H9 (cell line): ENCODE data around the gene TRIO. TPM values are rescaled to one million over a fixed set of nuclear protein-coding genes. Genes with fewer than 3 reads are reported as not detected.
"Not testable (repeated sequence)": the region's sequence is repeated elsewhere in the genome, so short reads cannot be mapped to it uniquely, and the experiment has no call there.

Source experiments
- DNase-seq: peaks from one replicate; pipeline ENCODE4 v3.0.0-alpha.2; 2017
- H2AFZ ChIP-seq: one replicate; pipeline ENCODE4 v1.6.1; 2013; ENCODE audit warnings: mild to moderate bottlenecking, low read length, control low read depth, moderate library complexity
- H2AK5ac ChIP-seq: 2 replicates; pipeline ENCODE4 v1.6.1; 2013; ENCODE audit warnings: low read length, control low read depth, mixed read lengths; ENCODE audit not compliant: insufficient read length
- H2BK120ac ChIP-seq: one replicate; pipeline ENCODE4 v1.6.1; 2013; ENCODE audit warnings: low read depth, mild to moderate bottlenecking, low read length, control low read depth, inconsistent platforms; ENCODE audit not compliant: poor library complexity, severe bottlenecking
- H2BK12ac ChIP-seq: 2 replicates; pipeline ENCODE4 v1.6.1; 2013; ENCODE audit warnings: low read length, control low read depth, mixed read lengths, low read depth; ENCODE audit not compliant: insufficient read length
- H2BK15ac ChIP-seq: 2 replicates; pipeline ENCODE4 v1.6.1; 2013; ENCODE audit warnings: low read depth, low read length, control low read depth
- H2BK20ac ChIP-seq: one replicate; pipeline ENCODE4 v1.6.1; 2013; ENCODE audit warnings: low read depth, mild to moderate bottlenecking, low read length, control low read depth, inconsistent platforms; ENCODE audit not compliant: poor library complexity, severe bottlenecking
- H2BK5ac ChIP-seq: 2 replicates; pipeline ENCODE4 v1.6.1; 2013; ENCODE audit warnings: low read length, control low read depth, mixed read lengths; ENCODE audit not compliant: insufficient read length
- H3K14ac ChIP-seq: 2 replicates; pipeline ENCODE4 v1.6.1; 2013; ENCODE audit warnings: low read length, control low read depth; ENCODE audit not compliant: insufficient read depth
- H3K18ac ChIP-seq: 2 replicates; pipeline ENCODE4 v1.6.1; 2013; ENCODE audit warnings: low read depth, mild to moderate bottlenecking, mixed read lengths, low read length, control low read depth; ENCODE audit not compliant: insufficient read length
- H3K23ac ChIP-seq: 2 replicates; pipeline ENCODE4 v1.6.1; 2013; ENCODE audit warnings: low read length, control low read depth, mixed read lengths, low read depth; ENCODE audit not compliant: insufficient read length
- H3K23me2 ChIP-seq: 2 replicates; pipeline ENCODE4 v1.6.1; 2013; ENCODE audit warnings: low read depth, mild to moderate bottlenecking, mixed read lengths, low read length, control low read depth; ENCODE audit not compliant: insufficient read length, poor library complexity, severe bottlenecking
- H3K27ac ChIP-seq: 2 replicates; pipeline ENCODE4 v1.5.1; 2013; ENCODE audit warnings: low read length, control low read depth, mixed read lengths, low read depth; ENCODE audit not compliant: insufficient read length
- H3K27me3 ChIP-seq: 2 replicates; pipeline ENCODE4 v1.6.1; 2013; ENCODE audit warnings: low read length, control low read depth, inconsistent platforms; ENCODE audit not compliant: insufficient read depth
- H3K4ac ChIP-seq: 2 replicates; pipeline ENCODE4 v1.6.1; 2013; ENCODE audit warnings: low read depth, mild to moderate bottlenecking, control low read depth, inconsistent platforms, low read length, moderate library complexity
- H3K4me1 ChIP-seq: 2 replicates; pipeline ENCODE4 v1.6.1; 2013; ENCODE audit warnings: low read length, control low read depth, inconsistent platforms; ENCODE audit not compliant: insufficient read depth
- H3K4me2 ChIP-seq: 2 replicates; pipeline ENCODE4 v1.6.1; 2013; ENCODE audit warnings: low read length, control low read depth, mixed read lengths; ENCODE audit not compliant: insufficient read length, insufficient read depth
- H3K56ac ChIP-seq: 2 replicates; pipeline ENCODE4 v1.6.1; 2013; ENCODE audit warnings: low read depth, mild to moderate bottlenecking, mixed read lengths, low read length, control low read depth; ENCODE audit not compliant: insufficient read length
- H3K79me1 ChIP-seq: 2 replicates; pipeline ENCODE4 v1.6.1; 2013; ENCODE audit warnings: low read depth, mild to moderate bottlenecking, moderate library complexity, low read length, control low read depth, inconsistent platforms; ENCODE audit not compliant: insufficient read depth, poor library complexity, severe bottlenecking
- H3K79me2 ChIP-seq: 2 replicates; pipeline ENCODE4 v1.6.1; 2013; ENCODE audit warnings: low read length, control low read depth, inconsistent platforms; ENCODE audit not compliant: insufficient read depth
- H3K9ac ChIP-seq: 2 replicates; pipeline ENCODE4 v1.6.1; 2013; ENCODE audit warnings: low read length, control low read depth, mixed read lengths; ENCODE audit not compliant: insufficient read length; ENCODE audit errors: extremely low read depth
- H3K9me3 ChIP-seq: one replicate; pipeline ENCODE4 v1.6.1; 2013; ENCODE audit warnings: low read depth, low read length, inconsistent platforms; ENCODE audit not compliant: control insufficient read depth
- H3T11ph ChIP-seq: one replicate; pipeline ENCODE4 v1.6.1; 2013; ENCODE audit warnings: mild to moderate bottlenecking, low read length, control low read depth, inconsistent platforms
- H4K20me1 ChIP-seq: one replicate; pipeline ENCODE4 v1.6.1; 2013; ENCODE audit not compliant: control insufficient read depth, insufficient read length, insufficient read depth
- H4K5ac ChIP-seq: 2 replicates; pipeline ENCODE4 v1.6.1; 2013; ENCODE audit warnings: low read depth, mild to moderate bottlenecking, mixed read lengths, low read length, control low read depth; ENCODE audit not compliant: insufficient read length
- H4K8ac ChIP-seq: replicated peaks from 2 replicates; pipeline ENCODE4 v1.6.1; 2013; ENCODE audit warnings: low read length, control low read depth, mixed read lengths, low read depth; ENCODE audit not compliant: insufficient read length
- H4K91ac ChIP-seq: 2 replicates; pipeline ENCODE4 v1.6.1; 2013; ENCODE audit warnings: low read depth, mild to moderate bottlenecking, moderate library complexity, mixed read lengths, low read length, control low read depth; ENCODE audit not compliant: insufficient read length
- H3K27ac Mint-ChIP-seq, 3 experiments: 2 replicates in 2 of 3; 3 replicates in 1 of 3; pipeline ENCODE4 v1.8.0; 2020 to 2021; ENCODE audit warnings: mixed read lengths in 3 of 3, mild to moderate bottlenecking in 1 of 3, moderate library complexity in 1 of 3
- H3K27me3 Mint-ChIP-seq: 2 replicates; pipeline ENCODE4 v1.8.0; 2021; ENCODE audit warnings: low read depth, mild to moderate bottlenecking, moderate library complexity, mixed read lengths
- H3K36me3 Mint-ChIP-seq, 3 experiments: 2 replicates in 2 of 3; 3 replicates in 1 of 3; pipeline ENCODE4 v1.8.0; 2020 to 2021; ENCODE audit warnings: low read depth in 3 of 3, mixed read lengths in 3 of 3; ENCODE audit not compliant: insufficient read depth in 1 of 3
- H3K4me1 Mint-ChIP-seq, 2 experiments: 2 replicates each; pipeline ENCODE4 v1.8.0; 2020; ENCODE audit warnings: mixed read lengths in 2 of 2
- H3K4me3 Mint-ChIP-seq, 2 experiments: 2 replicates in 1 of 2; 3 replicates in 1 of 2; pipeline ENCODE4 v1.8.0; 2020 to 2021; ENCODE audit warnings: mild to moderate bottlenecking in 2 of 2, mixed read lengths in 2 of 2, moderate library complexity in 1 of 2
- H3K9me3 Mint-ChIP-seq, 2 experiments: 2 replicates in 1 of 2; 3 replicates in 1 of 2; pipeline ENCODE4 v1.8.0; 2020; ENCODE audit warnings: mild to moderate bottlenecking in 2 of 2, mixed read lengths in 2 of 2, moderate library complexity in 1 of 2
- WGBS: extraction: QIAGEN DNeasy Blood & Tissue Kit; methylation state at CpG from one replicate; pipeline ENCODE4 v1.1.7; 2013; ENCODE audit warnings: missing lambda C conversion rate, low lambda C conversion rate, mixed read lengths; ENCODE audit not compliant: insufficient read length; ENCODE audit errors: extremely low coverage; 5-methylcytosine and 5-hydroxymethylcytosine counted together
- total RNA-seq: library from RNA; stranded (reverse); gene quantifications from 2 replicates; pipeline ENCODE4 v1.2.1, GENCODE V29; 2021
- TF ChIP-seq, protein P1 (sequence below): fragments of 200-600 bp; sonication (generic); conservative IDR thresholded peaks from 3 replicates; pipeline ENCODE4 v1.8.0; 2021; ENCODE audit warnings: antibody characterized with exemption, mild to moderate bottlenecking

TRIO gene
- total RNA-seq, 1 experiment from 2014 or later, result 87.8 TPM

DNA sequence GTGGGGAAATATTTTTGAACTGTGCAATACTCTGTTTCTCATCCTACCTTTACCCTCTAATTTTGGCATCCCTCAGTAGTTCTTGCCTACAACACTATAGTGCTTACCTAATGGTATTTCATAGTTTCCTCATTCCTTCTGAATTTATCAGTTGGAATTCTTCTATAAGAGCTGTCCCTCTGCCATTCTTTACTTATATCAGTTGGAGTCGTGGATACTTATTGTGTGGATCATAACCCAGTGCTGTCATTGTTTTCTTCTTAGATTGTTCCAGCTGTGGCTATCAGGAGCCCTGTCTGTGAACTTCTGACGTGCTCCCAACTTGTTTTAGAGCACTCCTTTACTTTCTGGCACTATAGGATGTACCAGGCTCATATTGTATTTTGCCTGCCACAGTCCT lies 292.3 kb downstream of the TRIO start:
- no peak for DNase-seq
- Mint-ChIP-seq H3K4me1 (peaks cover 24 to 26% of the 10 kb centered on the region in 2 experiments), H3K9me3 (peaks cover 6% of the 10 kb centered on the region in 2 experiments; a peak in 4 of 5 replicates), H3K27ac (no peak overlapping the region), H3K27me3 (no peaks in the 10 kb centered on the region), H3K4me3 (no peak overlapping the region), H3K36me3 (peaks cover 17 to 27% (median 19%) of the 10 kb centered on the region in 3 experiments)
- H2BK15ac ChIP-seq, result no peak overlapping the region
- H2AFZ ChIP-seq, result no peak overlapping the region
- no peak overlapping the region for H3K23ac ChIP-seq
- H3K79me2 ChIP-seq, result no peaks in the 10 kb centered on the region
- no peak overlapping the region for H4K5ac ChIP-seq
- H2BK12ac ChIP-seq, result no peak overlapping the region
- no peak overlapping the region for H3K9ac ChIP-seq
- no peak overlapping the region for H3K14ac ChIP-seq
- no peak overlapping the region for H3K18ac ChIP-seq
- H4K20me1 ChIP-seq, result no peaks in the 10 kb centered on the region
- no peak overlapping the region for H2BK120ac ChIP-seq
- no peak overlapping the region for H3K56ac ChIP-seq
- H3K4me1 ChIP-seq, result no peaks in the 10 kb centered on the region; the same call in 1 of the 2 replicates
- no peaks in the 10 kb centered on the region for H3K9me3 ChIP-seq
- TF ChIP-seq, protein P1, sequence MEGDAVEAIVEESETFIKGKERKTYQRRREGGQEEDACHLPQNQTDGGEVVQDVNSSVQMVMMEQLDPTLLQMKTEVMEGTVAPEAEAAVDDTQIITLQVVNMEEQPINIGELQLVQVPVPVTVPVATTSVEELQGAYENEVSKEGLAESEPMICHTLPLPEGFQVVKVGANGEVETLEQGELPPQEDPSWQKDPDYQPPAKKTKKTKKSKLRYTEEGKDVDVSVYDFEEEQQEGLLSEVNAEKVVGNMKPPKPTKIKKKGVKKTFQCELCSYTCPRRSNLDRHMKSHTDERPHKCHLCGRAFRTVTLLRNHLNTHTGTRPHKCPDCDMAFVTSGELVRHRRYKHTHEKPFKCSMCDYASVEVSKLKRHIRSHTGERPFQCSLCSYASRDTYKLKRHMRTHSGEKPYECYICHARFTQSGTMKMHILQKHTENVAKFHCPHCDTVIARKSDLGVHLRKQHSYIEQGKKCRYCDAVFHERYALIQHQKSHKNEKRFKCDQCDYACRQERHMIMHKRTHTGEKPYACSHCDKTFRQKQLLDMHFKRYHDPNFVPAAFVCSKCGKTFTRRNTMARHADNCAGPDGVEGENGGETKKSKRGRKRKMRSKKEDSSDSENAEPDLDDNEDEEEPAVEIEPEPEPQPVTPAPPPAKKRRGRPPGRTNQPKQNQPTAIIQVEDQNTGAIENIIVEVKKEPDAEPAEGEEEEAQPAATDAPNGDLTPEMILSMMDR, result no peak
- no peak overlapping the region for H3K4ac ChIP-seq
- H3K27me3 ChIP-seq, result no peaks in the 10 kb centered on the region
- no peaks in the 10 kb centered on the region for H3K23me2 ChIP-seq
- H3K4me2 ChIP-seq, result no peak overlapping the region
- no peaks in the 10 kb centered on the region for H3K79me1 ChIP-seq
- no peak overlapping the region for H3T11ph ChIP-seq
- no peak overlapping the region for H2BK20ac ChIP-seq
- WGBS, result no CpG with 5 or more reads among the region's 2 CpGs
- no peak overlapping the region for H2BK5ac ChIP-seq
- no peak overlapping the region for H3K27ac ChIP-seq
- no peak overlapping the region for H4K91ac ChIP-seq
- H2AK5ac ChIP-seq, result no peak overlapping the region
- H4K8ac ChIP-seq, result no peak overlapping the region

DNA sequence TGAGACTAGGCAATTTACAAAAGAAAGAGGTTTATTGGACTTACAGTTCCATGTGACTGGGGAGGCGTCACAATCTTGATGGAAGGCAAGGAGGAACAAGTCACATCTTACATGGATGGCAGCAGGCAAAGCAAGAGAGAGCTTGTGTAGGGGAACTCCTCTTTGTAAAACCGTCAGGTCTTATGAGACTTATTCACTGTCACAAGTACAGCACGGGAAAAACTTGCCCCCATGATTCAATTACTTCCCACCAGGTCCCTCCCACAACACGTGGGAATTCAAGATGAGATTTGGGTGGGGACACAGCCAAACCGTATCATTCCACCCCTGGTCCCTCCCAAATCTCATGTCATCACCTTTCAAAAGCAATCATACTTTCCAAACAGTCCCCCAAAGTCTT lies 293.0 kb downstream of the TRIO start:
- not testable (repeated sequence) for H3K9me3 Mint-ChIP-seq, H3K4me3 Mint-ChIP-seq, H2AFZ ChIP-seq, H4K91ac ChIP-seq, H3K27me3 Mint-ChIP-seq, H2BK120ac ChIP-seq, H3K23ac ChIP-seq, H3K79me1 ChIP-seq, H2BK5ac ChIP-seq, H2AK5ac ChIP-seq, H4K8ac ChIP-seq, H2BK20ac ChIP-seq, H3K27ac ChIP-seq, H3K9ac ChIP-seq, H3T11ph ChIP-seq, H4K5ac ChIP-seq, DNase-seq, H3K79me2 ChIP-seq, H3K23me2 ChIP-seq, H4K20me1 ChIP-seq, H3K4ac ChIP-seq, H3K18ac ChIP-seq, H3K4me2 ChIP-seq, H2BK15ac ChIP-seq, H3K27me3 ChIP-seq, H3K9me3 ChIP-seq, H3K4me1 ChIP-seq, H3K14ac ChIP-seq, H3K56ac ChIP-seq, H2BK12ac ChIP-seq
- WGBS, result no CpG with 5 or more reads among the region's 5 CpGs
- peaks cover 24 to 28% of the 10 kb centered on the region in 2 experiments for H3K4me1 Mint-ChIP-seq
- peak overlapping the region in 1 of 3 experiments; percentile 40; a peak in 1 of 7 replicates for H3K27ac Mint-ChIP-seq
- peaks cover 17 to 30% (median 19%) of the 10 kb centered on the region in 3 experiments for H3K36me3 Mint-ChIP-seq
